Activated T-cell treated with anti-CD3 and anti-CD28 coated beads for 48 hours (primary cell): Measurements from ENCODE around the gene TLDC2.

ENCODE experiments used
- DNase-seq: peaks from one replicate; pipeline ENCODE4 v3.0.0-alpha.2; 2020; ENCODE audit warnings: low read depth

The TLDC2 gene

GRCh38 chr20:36850759-36851158 is 25.2 kb upstream of the TLDC2 start:
- no peak for DNase-seq

GRCh38 chr20:36851490-36851889 is 24.4 kb upstream of the TLDC2 start:
- DNase-seq = no peak

- no peak for DNase-seq
These were observed 23.8 kb upstream of the TLDC2 start for GRCh38 chr20:36852187-36852586.

- DNase-seq = no peak
These were observed 21.3 kb upstream of the TLDC2 start for GRCh38 chr20:36854348-36855240.

GRCh38 chr20:36855241-36855657 is 20.7 kb upstream of the TLDC2 start:
- no peak for DNase-seq

- DNase-seq = no peak
These were observed 19.7 kb upstream of the TLDC2 start for GRCh38 chr20:36856195-36856594.

GRCh38 chr20:36856691-36857635 is 19.0 kb upstream of the TLDC2 start:
- DNase-seq = no peak

- no peak for DNase-seq
These were observed 16.7 kb upstream of the TLDC2 start for GRCh38 chr20:36859282-36859555.

GRCh38 chr20:36859700-36860330 is 16.1 kb upstream of the TLDC2 start:
- no peak for DNase-seq

- no peak for DNase-seq
These were observed 15.6 kb upstream of the TLDC2 start for GRCh38 chr20:36860339-36860738.

- no peak for DNase-seq
These were observed 14.9 kb upstream of the TLDC2 start for GRCh38 chr20:36860811-36861624.

GRCh38 chr20:36861625-36861874 is 14.4 kb upstream of the TLDC2 start:
- no peak for DNase-seq

- DNase-seq = no peak
These were observed 13.8 kb upstream of the TLDC2 start for GRCh38 chr20:36861875-36862801.

GRCh38 chr20:36862857-36863668 is 12.9 kb upstream of the TLDC2 start:
- DNase-seq = no peak

- DNase-seq = no peak
These were observed 10.7 kb upstream of the TLDC2 start for GRCh38 chr20:36865076-36865860.

GRCh38 chr20:36865861-36866149 is 10.1 kb upstream of the TLDC2 start:
- no peak for DNase-seq

- DNase-seq = no peak
These were observed 9.8 kb upstream of the TLDC2 start for GRCh38 chr20:36866164-36866563.

- DNase-seq = no peak
These were observed 9.1 kb upstream of the TLDC2 start for GRCh38 chr20:36866681-36867495.
